NCI-H187 (cell line): ENCODE measurements around the gene KBTBD6.
"Not testable (repeated sequence)": the region's sequence is repeated elsewhere in the genome, so short reads cannot be mapped to it uniquely, and the experiment has no call there.

Source experiments
- DNase-seq, 2 experiments: peaks; one replicate each; lab custom pipeline; 2025; lab: John Stamatoyannopoulos, UW

Gene KBTBD6

GRCh38 chr13:41136396-41137031 is 3.9 kb upstream of the KBTBD6 start:
- DNase-seq, result no peak

GRCh38 chr13:41133951-41134350 is 1.3 kb upstream of the KBTBD6 start:
- DNase-seq, result no peak

GRCh38 chr13:41131660-41132511 is 716 bp downstream of the KBTBD6 start:
- DNase-seq, result not testable (repeated sequence)

GRCh38 chr13:41131189-41131588 is 1.4 kb downstream of the KBTBD6 start:
- DNase-seq, result not testable (repeated sequence)

GRCh38 chr13:41130356-41130755 is 2.2 kb downstream of the KBTBD6 start:
- no peak for DNase-seq

GRCh38 chr13:41127701-41128100 is 4.9 kb downstream of the KBTBD6 start:
- no peak for DNase-seq

- DNase-seq, result no peak
Observed at GRCh38 chr13:41122838-41123237, 9.8 kb downstream of the KBTBD6 start.

- no peak for DNase-seq
Observed at GRCh38 chr13:41117869-41118268, 14.7 kb downstream of the KBTBD6 start.

GRCh38 chr13:41111454-41111853 is 21.1 kb downstream of the KBTBD6 start:
- DNase-seq, result no peak

- DNase-seq, result no peak
Observed at GRCh38 chr13:41107584-41108014, 25.0 kb downstream of the KBTBD6 start.

- DNase-seq, result no peak
Observed at GRCh38 chr13:41107104-41107571, 25.5 kb downstream of the KBTBD6 start.

- DNase-seq, result no peak
Observed at GRCh38 chr13:41099986-41100385, 32.6 kb downstream of the KBTBD6 start.

- no peak for DNase-seq
Observed at GRCh38 chr13:41098761-41099160, 33.8 kb downstream of the KBTBD6 start.

- not testable (repeated sequence) for DNase-seq
Observed at GRCh38 chr13:41095681-41096080, 36.9 kb downstream of the KBTBD6 start.

- DNase-seq, result no peak
Observed at GRCh38 chr13:41085961-41086585, 46.5 kb downstream of the KBTBD6 start.

GRCh38 chr13:41079725-41080124 is 52.9 kb downstream of the KBTBD6 start:
- DNase-seq, result no peak
